HL-60 (cell line): ENCODE data around the gene SLC7A10.
"Not testable (repeated sequence)": the region's sequence is repeated elsewhere in the genome, so short reads cannot be mapped to it uniquely, and the experiment has no call there.

Experiments
- DNase-seq, 2 experiments: peaks; one replicate each; pipeline ENCODE4 v3.0.0-alpha.2; 2010 to 2020; ENCODE audit warnings: low read depth in 1 of 2, low spot score in 1 of 2
- H3K27ac ChIP-seq: fragments of 250-450 bp; sonication (Bioruptor Pico); replicated peaks from 2 replicates; pipeline ENCODE4 v1.5.1; 2020; ENCODE audit warnings: mild to moderate bottlenecking, moderate library complexity
- H3K27me3 ChIP-seq: fragments of 250-450 bp; sonication (Bioruptor Pico); 2 replicates; pipeline ENCODE4 v1.5.1; 2021; ENCODE audit warnings: mild to moderate bottlenecking, moderate library complexity; ENCODE audit not compliant: insufficient read depth, poor library complexity, severe bottlenecking
- H3K4me3 ChIP-seq: replicated peaks from 2 replicates; pipeline ENCODE4 v1.5.1; 2011; ENCODE audit warnings: mild to moderate bottlenecking, control low read depth, low read length; ENCODE audit not compliant: insufficient read depth
- GABPA ChIP-seq: IDR thresholded peaks from 2 replicates; pipeline ENCODE4 v1.6.1; 2012; ENCODE audit warnings: low read depth
- POLR2AphosphoS5 ChIP-seq: IDR thresholded peaks from 2 replicates; pipeline ENCODE4 v1.6.1; 2012; ENCODE audit warnings: low read depth
- SPI1 ChIP-seq: IDR thresholded peaks from 2 replicates; pipeline ENCODE4 v1.6.1; 2012; ENCODE audit warnings: low read depth, mild to moderate bottlenecking, borderline replicate concordance
- TF ChIP-seq, protein P1 (sequence below): IDR thresholded peaks from one replicate; pipeline ENCODE4 v1.5.1; 2011; ENCODE audit warnings: low read length, control low read depth, inconsistent platforms; ENCODE audit not compliant: insufficient read depth
- TF ChIP-seq, protein P2 (sequence below): IDR thresholded peaks from 2 replicates; pipeline ENCODE4 v1.6.1; 2012; ENCODE audit warnings: low read depth; ENCODE audit not compliant: insufficient replicate concordance

SLC7A10 gene

DNA sequence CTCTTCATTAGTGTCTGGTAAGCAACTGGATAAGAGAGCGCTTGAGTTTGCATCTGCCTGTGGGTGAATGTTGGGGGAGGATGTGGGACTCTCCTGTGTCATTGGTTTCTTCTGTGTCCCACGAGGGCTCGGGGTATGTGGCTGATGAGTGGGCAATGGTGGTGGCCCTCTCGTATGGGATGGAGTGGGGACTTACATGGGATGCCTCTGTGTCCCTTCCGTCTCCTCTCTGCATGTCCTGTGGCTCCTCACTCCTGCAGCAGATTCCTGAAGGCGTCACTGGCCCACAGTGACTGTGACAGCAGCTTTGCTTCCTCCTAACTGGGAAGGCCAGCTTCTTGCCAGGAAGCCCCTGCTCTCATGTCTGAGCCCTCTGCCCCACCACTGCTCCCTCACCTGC lies 34.1 kb downstream of the SLC7A10 start:
- no peak overlapping the region for H3K27ac ChIP-seq
- no peak for DNase-seq
- TF ChIP-seq SPI1 (no peak), POLR2AphosphoS5 (no peak), GABPA (no peak)
- TF ChIP-seq, protein P1, sequence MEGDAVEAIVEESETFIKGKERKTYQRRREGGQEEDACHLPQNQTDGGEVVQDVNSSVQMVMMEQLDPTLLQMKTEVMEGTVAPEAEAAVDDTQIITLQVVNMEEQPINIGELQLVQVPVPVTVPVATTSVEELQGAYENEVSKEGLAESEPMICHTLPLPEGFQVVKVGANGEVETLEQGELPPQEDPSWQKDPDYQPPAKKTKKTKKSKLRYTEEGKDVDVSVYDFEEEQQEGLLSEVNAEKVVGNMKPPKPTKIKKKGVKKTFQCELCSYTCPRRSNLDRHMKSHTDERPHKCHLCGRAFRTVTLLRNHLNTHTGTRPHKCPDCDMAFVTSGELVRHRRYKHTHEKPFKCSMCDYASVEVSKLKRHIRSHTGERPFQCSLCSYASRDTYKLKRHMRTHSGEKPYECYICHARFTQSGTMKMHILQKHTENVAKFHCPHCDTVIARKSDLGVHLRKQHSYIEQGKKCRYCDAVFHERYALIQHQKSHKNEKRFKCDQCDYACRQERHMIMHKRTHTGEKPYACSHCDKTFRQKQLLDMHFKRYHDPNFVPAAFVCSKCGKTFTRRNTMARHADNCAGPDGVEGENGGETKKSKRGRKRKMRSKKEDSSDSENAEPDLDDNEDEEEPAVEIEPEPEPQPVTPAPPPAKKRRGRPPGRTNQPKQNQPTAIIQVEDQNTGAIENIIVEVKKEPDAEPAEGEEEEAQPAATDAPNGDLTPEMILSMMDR, result no peak
- TF ChIP-seq, protein P2, sequence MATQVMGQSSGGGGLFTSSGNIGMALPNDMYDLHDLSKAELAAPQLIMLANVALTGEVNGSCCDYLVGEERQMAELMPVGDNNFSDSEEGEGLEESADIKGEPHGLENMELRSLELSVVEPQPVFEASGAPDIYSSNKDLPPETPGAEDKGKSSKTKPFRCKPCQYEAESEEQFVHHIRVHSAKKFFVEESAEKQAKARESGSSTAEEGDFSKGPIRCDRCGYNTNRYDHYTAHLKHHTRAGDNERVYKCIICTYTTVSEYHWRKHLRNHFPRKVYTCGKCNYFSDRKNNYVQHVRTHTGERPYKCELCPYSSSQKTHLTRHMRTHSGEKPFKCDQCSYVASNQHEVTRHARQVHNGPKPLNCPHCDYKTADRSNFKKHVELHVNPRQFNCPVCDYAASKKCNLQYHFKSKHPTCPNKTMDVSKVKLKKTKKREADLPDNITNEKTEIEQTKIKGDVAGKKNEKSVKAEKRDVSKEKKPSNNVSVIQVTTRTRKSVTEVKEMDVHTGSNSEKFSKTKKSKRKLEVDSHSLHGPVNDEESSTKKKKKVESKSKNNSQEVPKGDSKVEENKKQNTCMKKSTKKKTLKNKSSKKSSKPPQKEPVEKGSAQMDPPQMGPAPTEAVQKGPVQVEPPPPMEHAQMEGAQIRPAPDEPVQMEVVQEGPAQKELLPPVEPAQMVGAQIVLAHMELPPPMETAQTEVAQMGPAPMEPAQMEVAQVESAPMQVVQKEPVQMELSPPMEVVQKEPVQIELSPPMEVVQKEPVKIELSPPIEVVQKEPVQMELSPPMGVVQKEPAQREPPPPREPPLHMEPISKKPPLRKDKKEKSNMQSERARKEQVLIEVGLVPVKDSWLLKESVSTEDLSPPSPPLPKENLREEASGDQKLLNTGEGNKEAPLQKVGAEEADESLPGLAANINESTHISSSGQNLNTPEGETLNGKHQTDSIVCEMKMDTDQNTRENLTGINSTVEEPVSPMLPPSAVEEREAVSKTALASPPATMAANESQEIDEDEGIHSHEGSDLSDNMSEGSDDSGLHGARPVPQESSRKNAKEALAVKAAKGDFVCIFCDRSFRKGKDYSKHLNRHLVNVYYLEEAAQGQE, result no peak
- no peaks in the 10 kb centered on the region for H3K27me3 ChIP-seq
- H3K4me3 ChIP-seq, result no peak overlapping the region

DNA sequence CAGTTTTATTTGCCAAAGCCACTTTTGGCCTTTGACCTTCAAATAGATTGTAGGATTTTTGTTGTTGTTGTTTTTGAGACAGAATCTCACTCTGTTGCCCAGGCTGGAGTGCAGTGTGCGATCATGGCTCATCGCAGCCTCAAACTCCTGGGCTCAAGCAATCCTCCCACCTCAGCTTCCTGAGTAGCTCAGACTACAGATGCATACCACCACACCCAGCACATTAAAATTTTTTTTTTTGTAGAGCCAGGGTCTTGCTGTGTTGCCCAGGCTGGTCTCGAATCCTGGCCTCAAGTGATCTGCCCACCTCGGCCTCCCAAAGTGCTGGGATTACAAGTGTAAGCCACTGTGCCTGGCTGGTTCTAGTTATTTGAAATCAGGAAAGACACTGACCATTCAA lies 34.6 kb downstream of the SLC7A10 start:
- H3K4me3 ChIP-seq, H3K27me3 ChIP-seq, DNase-seq, H3K27ac ChIP-seq: not testable (repeated sequence)

DNA sequence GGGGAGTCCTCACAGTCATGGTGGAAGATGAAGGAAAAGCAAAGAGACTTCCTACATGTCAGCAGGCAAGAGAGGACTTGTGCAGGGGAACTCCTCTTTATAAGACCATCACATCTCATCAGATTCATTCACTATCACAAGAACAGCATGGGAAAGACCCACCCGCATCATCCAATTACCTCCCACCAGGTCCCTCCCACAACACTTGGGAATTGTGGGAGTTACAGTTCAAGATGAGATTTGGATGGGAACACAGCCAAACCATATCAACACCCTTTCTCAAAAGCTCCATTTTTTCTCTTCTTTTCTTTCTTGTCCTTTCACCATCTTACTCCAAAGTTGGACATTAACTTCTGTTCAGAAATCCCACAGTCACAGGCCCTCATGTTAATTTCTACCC lies 36.2 kb downstream of the SLC7A10 start:
- Histone ChIP-seq H3K27ac (no peak overlapping the region), H3K4me3 (no peak overlapping the region), H3K27me3 (no peaks in the 10 kb centered on the region)
- TF ChIP-seq GABPA (no peak), SPI1 (no peak), POLR2AphosphoS5 (no peak)
- TF ChIP-seq, protein P2, result no peak
- TF ChIP-seq, protein P1, result no peak
- no peak for DNase-seq

DNA sequence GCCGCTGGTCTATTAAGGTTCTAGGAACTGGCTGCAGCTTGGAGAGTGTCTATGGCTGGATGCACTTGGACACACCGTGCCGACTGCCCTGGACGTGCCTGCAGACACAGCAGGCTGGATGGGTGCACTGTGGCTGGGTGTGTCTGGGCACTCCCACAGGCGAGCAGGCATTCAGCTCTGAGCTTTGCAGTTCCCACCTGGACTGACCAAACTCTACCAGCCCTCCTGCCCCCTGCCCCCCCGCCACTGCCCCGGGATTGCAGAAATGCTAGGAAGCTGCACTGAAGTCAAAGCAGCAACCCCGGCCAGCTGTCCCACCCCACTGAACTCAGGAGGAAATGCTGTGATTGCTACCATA lies 38.5 kb downstream of the SLC7A10 start:
- H3K27ac ChIP-seq, result peak overlapping the region; percentile 75
- TF ChIP-seq POLR2AphosphoS5, result no peak
- no peak for TF ChIP-seq GABPA
- TF ChIP-seq, protein P1, result no peak
- TF ChIP-seq SPI1, result no peak
- TF ChIP-seq, protein P2, result no peak
- no peaks in the 10 kb centered on the region for H3K27me3 ChIP-seq
- peak in 1 of 2 experiments; percentile 80 for DNase-seq
- peak overlapping the region; percentile 18; the same call in 1 of the 2 replicates for H3K4me3 ChIP-seq
